ENCODE measurements around the gene TRPM2.

TRPM2 gene

GRCh38 chr21:44432841-44433790 lies 79.7 kb downstream of the TRPM2 start:
- ATAC-seq = no peak

GRCh38 chr21:44433791-44434567 lies 80.6 kb downstream of the TRPM2 start:
- no peak for ATAC-seq

GRCh38 chr21:44434568-44434925 lies 81.1 kb downstream of the TRPM2 start:
- ATAC-seq = no peak

GRCh38 chr21:44434936-44435635 lies 81.7 kb downstream of the TRPM2 start:
- no peak for ATAC-seq

- no peak for ATAC-seq
Observed at GRCh38 chr21:44436111-44436611, 82.7 kb downstream of the TRPM2 start.

- no peak for ATAC-seq
Observed at GRCh38 chr21:44436958-44437357, 83.5 kb downstream of the TRPM2 start.

GRCh38 chr21:44437371-44437695 lies 83.9 kb downstream of the TRPM2 start:
- no peak for ATAC-seq

GRCh38 chr21:44437696-44438431 lies 84.4 kb downstream of the TRPM2 start:
- no peak for ATAC-seq

- ATAC-seq = no peak
Observed at GRCh38 chr21:44438531-44439210, 85.2 kb downstream of the TRPM2 start.

GRCh38 chr21:44439211-44439600 lies 85.8 kb downstream of the TRPM2 start:
- ATAC-seq = no peak

- ATAC-seq = no peak
Observed at GRCh38 chr21:44440241-44441040, 87.0 kb downstream of the TRPM2 start.

GRCh38 chr21:44441041-44441400 lies 87.6 kb downstream of the TRPM2 start:
- no peak for ATAC-seq

GRCh38 chr21:44441581-44442265 lies 88.3 kb downstream of the TRPM2 start:
- no peak for ATAC-seq

GRCh38 chr21:44442266-44443125 lies 89.1 kb downstream of the TRPM2 start:
- ATAC-seq = no peak

GRCh38 chr21:44443291-44443890 lies 90.0 kb downstream of the TRPM2 start:
- no peak for ATAC-seq

- ATAC-seq = no peak
Observed at GRCh38 chr21:44443891-44444285, 90.5 kb downstream of the TRPM2 start.

GRCh38 chr21:44444286-44444931 lies 91.0 kb downstream of the TRPM2 start:
- ATAC-seq = no peak

- no peak for ATAC-seq
Observed at GRCh38 chr21:44445145-44445812, 91.9 kb downstream of the TRPM2 start.
